Epithelial cell of umbilical artery (primary cell): ENCODE data around the gene ACER3. TPM values are rescaled to one million over a fixed set of nuclear protein-coding genes. Genes with fewer than 3 reads are reported as not detected.

Experiments
- total RNA-seq: library from RNA; depleted of rRNA; stranded (reverse); fragments of >200 nt; gene quantifications from 2 replicates; pipeline ENCODE4 v1.2.3, GENCODE V29; 2014

ACER3 gene
- 16.9 and 26.1 TPM in 2 replicates for total RNA-seq

GRCh38 chr11:76860539-76861475 lies at the start of gene ACER3:
TSS of gene ACER3 (plus strand) at chr11:76860918. CDS start at chr11:76860977, 59 bp downstream.

GRCh38 chr11:77066229-77067042 lies 205.7 kb downstream of the ACER3 start, which contains the start of gene CAPN5:
TSS of gene CAPN5 (plus strand) at chr11:77066971. CDS start at chr11:77084887, 17,916 bp downstream.

Other genes starting within 250 kb of the ACER3 start
- gene LRRC32, start 190.2 kb upstream of the ACER3 start, total RNA-seq = 20.5 and 23.9 TPM in 2 replicates
- gene TSKU, start 77.6 kb upstream of the ACER3 start, total RNA-seq = 3.6 and 5.8 TPM in 2 replicates
- not detected in 2 replicates for gene B3GNT6, start 173.5 kb downstream of the ACER3 start, total RNA-seq
- 8.1 TPM in 2 replicates for gene CAPN5, start 206.1 kb downstream of the ACER3 start, total RNA-seq
- not detected in 2 replicates for gene OMP, start 241.9 kb downstream of the ACER3 start, total RNA-seq